ENCODE results near the gene FSIP2. TPM values are rescaled to one million over a fixed set of nuclear protein-coding genes. Genes with fewer than 3 reads are reported as not detected.

The FSIP2 gene
- total and polyA plus RNA-seq, 8 donors, result 0.19 to 32.5 (median 5.1) TPM

GRCh38 chr2:185700883-185701282 lies 37.7 kb upstream of the FSIP2 start:
- Histone ChIP-seq H3K27me3 (no peaks in the 10 kb centered on the region), H3K36me3 (no peaks in the 10 kb centered on the region), H3K9me3 (no peaks in the 10 kb centered on the region), H3K4me3 (no peak overlapping the region), H3K27ac (no peak overlapping the region), H3K4me1 (no peaks in the 10 kb centered on the region)
- no peak for DNase-seq
- 46 to 61% (median 56%) methylated on average over 4 of the region's 4 CpGs for WGBS, 5 donors
- TF ChIP-seq, protein P1, sequence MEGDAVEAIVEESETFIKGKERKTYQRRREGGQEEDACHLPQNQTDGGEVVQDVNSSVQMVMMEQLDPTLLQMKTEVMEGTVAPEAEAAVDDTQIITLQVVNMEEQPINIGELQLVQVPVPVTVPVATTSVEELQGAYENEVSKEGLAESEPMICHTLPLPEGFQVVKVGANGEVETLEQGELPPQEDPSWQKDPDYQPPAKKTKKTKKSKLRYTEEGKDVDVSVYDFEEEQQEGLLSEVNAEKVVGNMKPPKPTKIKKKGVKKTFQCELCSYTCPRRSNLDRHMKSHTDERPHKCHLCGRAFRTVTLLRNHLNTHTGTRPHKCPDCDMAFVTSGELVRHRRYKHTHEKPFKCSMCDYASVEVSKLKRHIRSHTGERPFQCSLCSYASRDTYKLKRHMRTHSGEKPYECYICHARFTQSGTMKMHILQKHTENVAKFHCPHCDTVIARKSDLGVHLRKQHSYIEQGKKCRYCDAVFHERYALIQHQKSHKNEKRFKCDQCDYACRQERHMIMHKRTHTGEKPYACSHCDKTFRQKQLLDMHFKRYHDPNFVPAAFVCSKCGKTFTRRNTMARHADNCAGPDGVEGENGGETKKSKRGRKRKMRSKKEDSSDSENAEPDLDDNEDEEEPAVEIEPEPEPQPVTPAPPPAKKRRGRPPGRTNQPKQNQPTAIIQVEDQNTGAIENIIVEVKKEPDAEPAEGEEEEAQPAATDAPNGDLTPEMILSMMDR (IDR thresholded peaks at IDR 0.05), result no peak
- TF ChIP-seq POLR2A (IDR thresholded peaks at IDR 0.05) (no peak), POLR2AphosphoS5 (IDR thresholded peaks at IDR 0.05) (no peak), EP300 (IDR thresholded peaks at IDR 0.05) (no peak)
- intact Hi-C loops (cut with DNase I; ENCODE audit: low total_unique reads), result no loop called here

GRCh38 chr2:185734658-185735057 lies 3.9 kb upstream of the FSIP2 start:
- intact Hi-C loops (cut with DNase I; ENCODE audit: low total_unique reads), result no loop called here
- H3K27ac ChIP-seq, result no peak overlapping the region
- no peak for TF ChIP-seq POLR2A (IDR thresholded peaks at IDR 0.05)
- no peak for TF ChIP-seq POLR2AphosphoS5 (IDR thresholded peaks at IDR 0.05)
- TF ChIP-seq, protein P1 (IDR thresholded peaks at IDR 0.05), result no peak
- no peak for TF ChIP-seq EP300 (IDR thresholded peaks at IDR 0.05)
- WGBS, 5 donors, result 59 to 75% (median 69%) methylated on average over 1 of the region's 1 CpG
- no peak for DNase-seq
- no peaks in the 10 kb centered on the region for H3K36me3 ChIP-seq
- peaks cover 0 to 12% (median 6%) of the 10 kb centered on the region in 3 donors for H3K27me3 ChIP-seq
- no peak overlapping the region for H3K4me3 ChIP-seq
- H3K9me3 ChIP-seq, result peaks cover 0 to 14% (median 4%) of the 10 kb centered on the region in 4 donors
- H3K4me1 ChIP-seq, result no peaks in the 10 kb centered on the region

- DNase-seq, result no peak
- no peaks in the 10 kb centered on the region for H3K4me1 ChIP-seq
- intact Hi-C loops (cut with DNase I; ENCODE audit: low total_unique reads), result no loop called here
- TF ChIP-seq POLR2AphosphoS5 (IDR thresholded peaks at IDR 0.05), result no peak
- TF ChIP-seq, protein P1 (IDR thresholded peaks at IDR 0.05), result no peak
- TF ChIP-seq POLR2A (IDR thresholded peaks at IDR 0.05), result no peak
- no peak for TF ChIP-seq EP300 (IDR thresholded peaks at IDR 0.05)
- no peak overlapping the region for H3K27ac ChIP-seq
- no peak overlapping the region for H3K4me3 ChIP-seq
- peaks cover 0 to 14% (median 4%) of the 10 kb centered on the region in 4 donors for H3K9me3 ChIP-seq
- H3K27me3 ChIP-seq, result peaks cover 0 to 12% (median 6%) of the 10 kb centered on the region in 3 donors
- WGBS, 5 donors, result 76 to 86% (median 79%) methylated on average over 2 of the region's 2 CpGs
- H3K36me3 ChIP-seq, result no peaks in the 10 kb centered on the region
Measured at GRCh38 chr2:185736210-185736609, 2.4 kb upstream of the FSIP2 start.

DNA sequence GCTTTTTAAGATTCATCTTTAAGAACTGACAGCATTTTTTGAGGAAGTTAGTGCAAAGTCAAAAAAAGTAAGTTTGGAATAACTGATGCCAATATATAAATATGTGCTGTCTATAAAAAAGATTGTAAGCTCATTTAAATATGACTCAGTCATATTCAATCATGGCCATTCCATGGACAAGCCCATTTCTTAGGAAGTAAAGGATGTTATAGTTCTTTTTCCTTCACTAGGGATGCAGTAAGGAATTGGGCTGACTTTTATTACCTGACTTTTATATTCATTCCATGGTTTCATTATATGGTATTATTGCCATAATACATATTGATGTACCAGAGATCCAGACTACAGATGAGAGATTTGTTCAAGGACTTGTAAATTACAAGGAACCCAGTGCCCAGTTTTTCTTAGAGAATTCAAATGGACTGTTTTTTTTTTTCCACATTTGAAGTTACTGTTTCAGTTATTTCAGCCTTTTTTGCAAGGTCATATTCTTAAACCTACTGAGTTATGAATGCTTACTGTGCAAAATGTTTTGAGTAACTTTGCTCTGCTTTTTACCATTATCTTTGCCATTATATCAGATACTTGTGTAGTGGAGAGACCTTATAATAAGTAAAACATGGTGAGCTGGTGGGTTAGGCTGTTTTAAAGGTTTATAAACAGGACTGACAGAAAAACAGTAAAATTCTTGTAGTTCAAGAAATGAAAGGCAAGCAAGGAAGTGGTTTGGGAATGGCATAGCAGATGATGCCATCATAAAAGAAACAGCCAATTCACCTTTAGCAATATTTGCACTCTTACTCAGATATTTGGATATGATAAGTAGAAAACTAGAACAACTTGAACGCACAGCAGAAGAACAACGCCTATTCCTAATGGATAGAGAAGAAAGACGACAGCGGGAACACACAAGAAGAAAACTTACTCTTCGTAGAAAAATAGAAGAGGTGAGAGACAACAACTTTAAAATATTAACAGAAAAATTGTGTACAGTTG lies 7.6 kb downstream of the FSIP2 start:
- no peaks in the 10 kb centered on the region for H3K9me3 ChIP-seq
- no peaks in the 10 kb centered on the region for H3K4me1 ChIP-seq
- H3K36me3 ChIP-seq, result no peaks in the 10 kb centered on the region
- TF ChIP-seq POLR2A (IDR thresholded peaks at IDR 0.05) (no peak), EP300 (IDR thresholded peaks at IDR 0.05) (no peak), POLR2AphosphoS5 (IDR thresholded peaks at IDR 0.05) (peak in 2 of 3 donors; percentile 44 to 59)
- TF ChIP-seq, protein P1 (IDR thresholded peaks at IDR 0.05), result no peak
- peak overlapping the region in 3 of 5 donors; percentile 35 to 56 (median 47) for H3K27ac ChIP-seq
- peak overlapping the region in 2 of 4 donors; percentile 0 to 15 for H3K4me3 ChIP-seq
- H3K27me3 ChIP-seq, result no peaks in the 10 kb centered on the region
- DNase-seq, result peak in 1 of 2 donors; percentile 41
- intact Hi-C loops (cut with DNase I; ENCODE audit: low total_unique reads), result no loop called here
- WGBS, 5 donors, result 35 to 66% (median 49%) methylated on average over 5 of the region's 5 CpGs

Measured in stomach (tissue), 9 donors.